ENCODE data around the gene KHSRP. TPM values are rescaled to one million over a fixed set of nuclear protein-coding genes. Genes with fewer than 3 reads are reported as not detected.

KHSRP gene
- total and polyA plus RNA-seq, 2 of the 13 experiments (the other 11 are each of a cell fraction or from before 2014, with no cell fraction given): 72.1 to 129 TPM

DNA sequence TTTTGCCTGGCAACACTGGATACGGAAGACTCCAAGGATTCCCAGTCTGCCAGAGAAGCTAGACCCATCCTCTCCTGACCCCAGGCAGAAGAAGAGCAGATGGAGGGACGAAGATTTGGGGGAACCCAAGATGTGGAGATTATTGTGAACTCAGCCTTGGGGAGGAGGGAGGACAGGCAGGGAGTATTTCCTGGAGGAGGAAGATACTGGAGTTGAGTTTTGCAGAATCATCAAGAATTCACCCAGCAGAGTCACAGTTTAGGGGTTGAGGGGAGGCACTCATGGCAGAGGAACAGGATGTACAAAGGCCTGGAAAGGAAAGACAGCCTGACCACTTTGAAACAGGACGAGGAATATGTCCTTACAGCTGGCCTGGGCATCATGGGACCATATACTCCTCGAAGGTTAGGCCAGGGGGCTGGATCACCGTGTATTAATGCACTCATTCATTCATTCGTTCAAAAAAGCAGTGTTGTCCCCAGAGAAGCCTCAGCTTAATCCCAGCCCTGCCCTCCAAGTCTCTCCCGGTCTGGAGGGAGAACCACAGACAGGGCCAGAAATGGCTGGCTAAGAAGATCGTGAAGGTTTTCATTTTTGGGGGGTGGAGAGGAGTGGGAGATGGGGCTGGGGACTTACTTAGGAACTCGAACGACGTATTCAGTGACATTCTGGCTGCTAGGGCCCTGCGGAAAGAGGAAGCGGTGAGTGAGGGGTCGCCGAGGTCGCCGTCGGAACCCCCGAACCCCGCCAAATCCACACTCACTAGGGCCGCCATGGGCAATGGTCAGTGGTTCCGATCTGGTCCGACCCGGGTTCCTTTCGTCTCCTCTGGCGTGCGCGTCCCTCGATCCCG, 32.2 kb downstream of the KHSRP start (continued):
- TF ChIP-seq, protein P1, sequence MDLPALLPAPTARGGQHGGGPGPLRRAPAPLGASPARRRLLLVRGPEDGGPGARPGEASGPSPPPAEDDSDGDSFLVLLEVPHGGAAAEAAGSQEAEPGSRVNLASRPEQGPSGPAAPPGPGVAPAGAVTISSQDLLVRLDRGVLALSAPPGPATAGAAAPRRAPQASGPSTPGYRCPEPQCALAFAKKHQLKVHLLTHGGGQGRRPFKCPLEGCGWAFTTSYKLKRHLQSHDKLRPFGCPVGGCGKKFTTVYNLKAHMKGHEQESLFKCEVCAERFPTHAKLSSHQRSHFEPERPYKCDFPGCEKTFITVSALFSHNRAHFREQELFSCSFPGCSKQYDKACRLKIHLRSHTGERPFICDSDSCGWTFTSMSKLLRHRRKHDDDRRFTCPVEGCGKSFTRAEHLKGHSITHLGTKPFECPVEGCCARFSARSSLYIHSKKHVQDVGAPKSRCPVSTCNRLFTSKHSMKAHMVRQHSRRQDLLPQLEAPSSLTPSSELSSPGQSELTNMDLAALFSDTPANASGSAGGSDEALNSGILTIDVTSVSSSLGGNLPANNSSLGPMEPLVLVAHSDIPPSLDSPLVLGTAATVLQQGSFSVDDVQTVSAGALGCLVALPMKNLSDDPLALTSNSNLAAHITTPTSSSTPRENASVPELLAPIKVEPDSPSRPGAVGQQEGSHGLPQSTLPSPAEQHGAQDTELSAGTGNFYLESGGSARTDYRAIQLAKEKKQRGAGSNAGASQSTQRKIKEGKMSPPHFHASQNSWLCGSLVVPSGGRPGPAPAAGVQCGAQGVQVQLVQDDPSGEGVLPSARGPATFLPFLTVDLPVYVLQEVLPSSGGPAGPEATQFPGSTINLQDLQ (CRISPR knock-in tag; IDR thresholded peaks at IDR 0.05): no peak
- TF ChIP-seq, protein P2, sequence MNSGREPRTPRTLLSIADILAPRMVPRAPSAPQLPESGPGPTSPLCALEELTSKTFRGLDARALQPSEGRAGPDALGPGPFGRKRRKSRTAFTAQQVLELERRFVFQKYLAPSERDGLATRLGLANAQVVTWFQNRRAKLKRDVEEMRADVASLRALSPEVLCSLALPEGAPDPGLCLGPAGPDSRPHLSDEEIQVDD (CRISPR knock-in tag; IDR thresholded peaks at IDR 0.05; ENCODE audit: borderline replicate concordance): no peak
- TF ChIP-seq ZSCAN21 (CRISPR knock-in tag; IDR thresholded peaks at IDR 0.05; ENCODE audit: borderline replicate concordance): peak; percentile 46; the same call in 1 of the 2 replicates
- TF ChIP-seq ZNF124 (CRISPR knock-in tag; IDR thresholded peaks at IDR 0.05): no peak
- no peak for TF ChIP-seq ZNF776 (CRISPR knock-in tag; IDR thresholded peaks at IDR 0.05)
- no peak for TF ChIP-seq PHF20 (CRISPR knock-in tag; IDR thresholded peaks at IDR 0.05)
- TF ChIP-seq, protein P3, sequence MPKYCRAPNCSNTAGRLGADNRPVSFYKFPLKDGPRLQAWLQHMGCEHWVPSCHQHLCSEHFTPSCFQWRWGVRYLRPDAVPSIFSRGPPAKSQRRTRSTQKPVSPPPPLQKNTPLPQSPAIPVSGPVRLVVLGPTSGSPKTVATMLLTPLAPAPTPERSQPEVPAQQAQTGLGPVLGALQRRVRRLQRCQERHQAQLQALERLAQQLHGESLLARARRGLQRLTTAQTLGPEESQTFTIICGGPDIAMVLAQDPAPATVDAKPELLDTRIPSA (CRISPR knock-in tag; IDR thresholded peaks at IDR 0.05; ENCODE audit: borderline replicate concordance): no peak
- no peak for TF ChIP-seq NR2F1 (CRISPR knock-in tag; IDR thresholded peaks at IDR 0.05)
- TF ChIP-seq ZFP62 (CRISPR knock-in tag; IDR thresholded peaks at IDR 0.05): no peak
- 0 out of 2 replicates have a peak, but pooled peaks have one; percentile 7 for TF ChIP-seq ZNF772 (CRISPR knock-in tag; IDR thresholded peaks at IDR 0.05)
- TF ChIP-seq, protein P4, sequence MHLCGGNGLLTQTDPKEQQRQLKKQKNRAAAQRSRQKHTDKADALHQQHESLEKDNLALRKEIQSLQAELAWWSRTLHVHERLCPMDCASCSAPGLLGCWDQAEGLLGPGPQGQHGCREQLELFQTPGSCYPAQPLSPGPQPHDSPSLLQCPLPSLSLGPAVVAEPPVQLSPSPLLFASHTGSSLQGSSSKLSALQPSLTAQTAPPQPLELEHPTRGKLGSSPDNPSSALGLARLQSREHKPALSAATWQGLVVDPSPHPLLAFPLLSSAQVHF (CRISPR knock-in tag; IDR thresholded peaks at IDR 0.05): no peak
- TF ChIP-seq, protein P5, sequence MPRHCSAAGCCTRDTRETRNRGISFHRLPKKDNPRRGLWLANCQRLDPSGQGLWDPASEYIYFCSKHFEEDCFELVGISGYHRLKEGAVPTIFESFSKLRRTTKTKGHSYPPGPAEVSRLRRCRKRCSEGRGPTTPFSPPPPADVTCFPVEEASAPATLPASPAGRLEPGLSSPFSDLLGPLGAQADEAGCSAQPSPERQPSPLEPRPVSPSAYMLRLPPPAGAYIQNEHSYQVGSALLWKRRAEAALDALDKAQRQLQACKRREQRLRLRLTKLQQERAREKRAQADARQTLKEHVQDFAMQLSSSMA (CRISPR knock-in tag; IDR thresholded peaks at IDR 0.05): no peak
- TF ChIP-seq ZNF446 (CRISPR knock-in tag; IDR thresholded peaks at IDR 0.05): no peak
- no peak for TF ChIP-seq ZKSCAN8 (CRISPR knock-in tag; IDR thresholded peaks at IDR 0.05; ENCODE audit: borderline replicate concordance)
- no peak for TF ChIP-seq RAD51 (IDR thresholded peaks at IDR 0.05; ENCODE audit: borderline replicate concordance)
- no peak for TF ChIP-seq ATF7 (IDR thresholded peaks at IDR 0.05)
- no peak for TF ChIP-seq ATF7 (CRISPR knock-in tag; IDR thresholded peaks at IDR 0.05)
- TF ChIP-seq ZNF7 (CRISPR knock-in tag; IDR thresholded peaks at IDR 0.05): no peak
- TF ChIP-seq ZNF34 (CRISPR knock-in tag; IDR thresholded peaks at IDR 0.05; ENCODE audit: borderline replicate concordance): no peak
- TF ChIP-seq KAT2B (IDR thresholded peaks at IDR 0.05; ENCODE audit: borderline replicate concordance, low read depth, low read length): no peak
